Neural progenitor cell (in vitro differentiated cells): ENCODE results near the gene BRD9. TPM values are rescaled to one million over a fixed set of nuclear protein-coding genes. Genes with fewer than 3 reads are reported as not detected.
"Not testable (repeated sequence)": the region's sequence is repeated elsewhere in the genome, so short reads cannot be mapped to it uniquely, and the experiment has no call there.

Experiments used
- DNase-seq: peaks from one replicate; pipeline ENCODE4 v3.0.0-alpha.2; 2016; ENCODE audit warnings: low spot score
- H2AFZ ChIP-seq: fragments of 200-600 bp; sonication (generic); replicated peaks from 2 replicates; pipeline ENCODE4 v1.6.1; 2016; ENCODE audit warnings: antibody characterized with exemption
- H3F3A ChIP-seq: fragments of 200-600 bp; sonication (generic); 2 replicates; pipeline ENCODE4 v1.6.1; 2016; ENCODE audit warnings: antibody characterized with exemption, low read depth
- H3K27ac ChIP-seq: fragments of 200-600 bp; sonication (generic); 2 replicates; pipeline ENCODE4 v1.5.1; 2016; ENCODE audit warnings: mild to moderate bottlenecking
- H3K27me3 ChIP-seq: fragments of 200-600 bp; sonication (generic); 2 replicates; pipeline ENCODE4 v1.6.1; 2016; ENCODE audit warnings: mild to moderate bottlenecking, moderate library complexity
- H3K36me3 ChIP-seq: fragments of 200-600 bp; sonication (generic); 2 replicates; pipeline ENCODE4 v1.5.1; 2016
- H3K4me1 ChIP-seq: fragments of 200-600 bp; sonication (generic); 2 replicates; pipeline ENCODE4 v1.6.1; 2016; ENCODE audit warnings: mixed run types
- H3K4me2 ChIP-seq: fragments of 200-600 bp; sonication (generic); 2 replicates; pipeline ENCODE4 v1.6.1; 2016
- H3K4me3 ChIP-seq: fragments of 200-600 bp; sonication (generic); 2 replicates; pipeline ENCODE4 v1.5.1; 2016
- H3K79me2 ChIP-seq: fragments of 200-600 bp; sonication (generic); 2 replicates; pipeline ENCODE4 v1.6.1; 2016; ENCODE audit warnings: low read depth
- H3K9ac ChIP-seq: fragments of 200-600 bp; sonication (generic); 2 replicates; pipeline ENCODE4 v1.6.1; 2016
- H3K9me3 ChIP-seq: fragments of 200-600 bp; sonication (generic); 2 replicates; pipeline ENCODE4 v1.5.1; 2016; ENCODE audit warnings: low read depth
- H4K20me1 ChIP-seq: fragments of 200-600 bp; sonication (generic); 2 replicates; pipeline ENCODE4 v1.6.1; 2016; ENCODE audit warnings: low read depth
- H3K27ac Mint-ChIP-seq: 3 replicates; pipeline ENCODE4 v1.8.0; 2021; ENCODE audit warnings: mixed read lengths
- H3K27me3 Mint-ChIP-seq: 2 replicates; pipeline ENCODE4 v1.8.0; 2022; ENCODE audit warnings: low read depth, mild to moderate bottlenecking, inconsistent platforms, moderate library complexity, mixed read lengths; ENCODE audit not compliant: insufficient read depth
- H3K36me3 Mint-ChIP-seq: 3 replicates; pipeline ENCODE4 v1.8.0; 2021; ENCODE audit warnings: mixed read lengths
- H3K4me1 Mint-ChIP-seq: 3 replicates; pipeline ENCODE4 v1.8.0; 2021; ENCODE audit warnings: mixed read lengths
- H3K4me3 Mint-ChIP-seq: 3 replicates; pipeline ENCODE4 v1.8.0; 2021; ENCODE audit warnings: mild to moderate bottlenecking, moderate library complexity, mixed read lengths
- H3K9me3 Mint-ChIP-seq: 3 replicates; pipeline ENCODE4 v1.8.0; 2020; ENCODE audit warnings: mixed read lengths
- CTCF ChIP-seq: fragments of 200-600 bp; sonication (generic); IDR thresholded peaks from 2 replicates; pipeline ENCODE4 v1.5.1; 2017; ENCODE audit warnings: antibody characterized with exemption, mild to moderate bottlenecking
- EZH2 ChIP-seq: fragments of 200-600 bp; sonication (generic); IDR thresholded peaks from 2 replicates; pipeline ENCODE4 v1.6.1; 2017; ENCODE audit warnings: antibody characterized with exemption, mild to moderate bottlenecking, moderate library complexity
- EZH2phosphoT487 ChIP-seq: fragments of 200-600 bp; sonication (generic); IDR thresholded peaks from 2 replicates; pipeline ENCODE4 v1.6.1; 2017; ENCODE audit warnings: antibody characterized with exemption
- total RNA-seq: library from RNA; depleted of rRNA; stranded (reverse); fragments of >200 nt; gene quantifications from 2 replicates; pipeline ENCODE4 v1.2.3, GENCODE V29; 2015; ENCODE audit warnings: low replicate concordance

BRD9 gene
- total RNA-seq, 1 donor from 2014 or later = 37.5 TPM

GRCh38 chr5:825544-825943, 67.1 kb downstream of the BRD9 start:
- H3K36me3 ChIP-seq, DNase-seq, H4K20me1 ChIP-seq, H3K4me1 Mint-ChIP-seq, H3K27me3 ChIP-seq, H3K9ac ChIP-seq, H3K9me3 ChIP-seq, H3K27ac ChIP-seq, H3K4me3 Mint-ChIP-seq, H3K4me2 ChIP-seq, H3K4me1 ChIP-seq, H3K27ac Mint-ChIP-seq, H2AFZ ChIP-seq, H3K79me2 ChIP-seq, H3K27me3 Mint-ChIP-seq, H3F3A ChIP-seq, H3K4me3 ChIP-seq, H3K9me3 Mint-ChIP-seq: not testable (repeated sequence)
- peaks cover 31% of the 10 kb centered on the region for H3K36me3 Mint-ChIP-seq
- TF ChIP-seq CTCF = peak; percentile 32

- H3K79me2 ChIP-seq = no peaks in the 10 kb centered on the region
- no peak overlapping the region for H2AFZ ChIP-seq
- Mint-ChIP-seq H3K4me3 (no peak overlapping the region), H3K36me3 (peaks cover 29% of the 10 kb centered on the region), H3K9me3 (no peaks in the 10 kb centered on the region), H3K4me1 (peaks cover 5% of the 10 kb centered on the region), H3K27me3 (peaks cover 8% of the 10 kb centered on the region), H3K27ac (no peak overlapping the region)
- TF ChIP-seq CTCF (no peak), EZH2 (no peak), EZH2phosphoT487 (no peak)
- no peaks in the 10 kb centered on the region for H3K9me3 ChIP-seq
- no peaks in the 10 kb centered on the region for H3K4me1 ChIP-seq
- no peaks in the 10 kb centered on the region for H4K20me1 ChIP-seq
- H3K4me3 ChIP-seq = no peak overlapping the region
- no peak overlapping the region for H3K27ac ChIP-seq
- no peak for DNase-seq
- H3K4me2 ChIP-seq = no peak overlapping the region
- no peaks in the 10 kb centered on the region for H3K36me3 ChIP-seq
- no peaks in the 10 kb centered on the region for H3K27me3 ChIP-seq
- H3F3A ChIP-seq = no peaks in the 10 kb centered on the region
- H3K9ac ChIP-seq = no peak overlapping the region
Measured at GRCh38 chr5:821504-821903, 71.1 kb downstream of the BRD9 start.

GRCh38 chr5:820245-820644, 72.4 kb downstream of the BRD9 start:
- Mint-ChIP-seq H3K9me3 (peaks cover 5% of the 10 kb centered on the region), H3K4me3 (no peak overlapping the region), H3K4me1 (peaks cover 8% of the 10 kb centered on the region), H3K36me3 (peaks cover 34% of the 10 kb centered on the region), H3K27me3 (peaks cover 8% of the 10 kb centered on the region), H3K27ac (no peak overlapping the region)
- Histone ChIP-seq H3K9ac (no peak overlapping the region), H3K79me2 (no peaks in the 10 kb centered on the region), H3K9me3 (no peaks in the 10 kb centered on the region), H3F3A (no peaks in the 10 kb centered on the region), H3K27ac (no peak overlapping the region), H2AFZ (no peak overlapping the region), H4K20me1 (no peaks in the 10 kb centered on the region), H3K4me3 (no peak overlapping the region), H3K36me3 (no peaks in the 10 kb centered on the region), H3K4me2 (no peak overlapping the region), H3K27me3 (no peaks in the 10 kb centered on the region), H3K4me1 (no peaks in the 10 kb centered on the region)
- DNase-seq = no peak
- no peak for TF ChIP-seq EZH2phosphoT487
- TF ChIP-seq EZH2 = no peak
- TF ChIP-seq CTCF = no peak

GRCh38 chr5:819078-819477, 73.5 kb downstream of the BRD9 start:
- H3K4me3 Mint-ChIP-seq = no peak overlapping the region
- peaks cover 7% of the 10 kb centered on the region for H3K9me3 Mint-ChIP-seq
- no peak for TF ChIP-seq EZH2
- no peak for TF ChIP-seq EZH2phosphoT487
- TF ChIP-seq CTCF = no peak
- Histone ChIP-seq H3F3A (no peaks in the 10 kb centered on the region), H3K9ac (no peak overlapping the region), H3K4me2 (no peak overlapping the region), H3K27ac (no peak overlapping the region), H3K79me2 (no peaks in the 10 kb centered on the region), H2AFZ (no peak overlapping the region), H3K9me3 (no peaks in the 10 kb centered on the region), H3K36me3 (no peaks in the 10 kb centered on the region), H3K4me3 (no peak overlapping the region), H3K27me3 (no peaks in the 10 kb centered on the region), H3K4me1 (no peaks in the 10 kb centered on the region), H4K20me1 (no peaks in the 10 kb centered on the region)
- no peak overlapping the region for H3K27ac Mint-ChIP-seq
- H3K36me3 Mint-ChIP-seq = peaks cover 29% of the 10 kb centered on the region
- peaks cover 8% of the 10 kb centered on the region for H3K4me1 Mint-ChIP-seq
- peaks cover 8% of the 10 kb centered on the region for H3K27me3 Mint-ChIP-seq
- DNase-seq = no peak
